HS-5 (cell line): Measurements from ENCODE around the gene PXT1.
"Not testable (repeated sequence)": the region's sequence is repeated elsewhere in the genome, so short reads cannot be mapped to it uniquely, and the experiment has no call there.

Source experiments
- DNase-seq: peaks from one replicate; pipeline ENCODE4 v3.0.0-alpha.2; 2012; ENCODE audit warnings: low read depth

The PXT1 gene, protein sequence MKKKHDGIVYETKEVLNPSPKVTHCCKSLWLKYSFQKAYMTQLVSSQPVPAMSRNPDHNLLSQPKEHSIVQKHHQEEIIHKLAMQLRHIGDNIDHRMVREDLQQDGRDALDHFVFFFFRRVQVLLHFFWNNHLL

DNA sequence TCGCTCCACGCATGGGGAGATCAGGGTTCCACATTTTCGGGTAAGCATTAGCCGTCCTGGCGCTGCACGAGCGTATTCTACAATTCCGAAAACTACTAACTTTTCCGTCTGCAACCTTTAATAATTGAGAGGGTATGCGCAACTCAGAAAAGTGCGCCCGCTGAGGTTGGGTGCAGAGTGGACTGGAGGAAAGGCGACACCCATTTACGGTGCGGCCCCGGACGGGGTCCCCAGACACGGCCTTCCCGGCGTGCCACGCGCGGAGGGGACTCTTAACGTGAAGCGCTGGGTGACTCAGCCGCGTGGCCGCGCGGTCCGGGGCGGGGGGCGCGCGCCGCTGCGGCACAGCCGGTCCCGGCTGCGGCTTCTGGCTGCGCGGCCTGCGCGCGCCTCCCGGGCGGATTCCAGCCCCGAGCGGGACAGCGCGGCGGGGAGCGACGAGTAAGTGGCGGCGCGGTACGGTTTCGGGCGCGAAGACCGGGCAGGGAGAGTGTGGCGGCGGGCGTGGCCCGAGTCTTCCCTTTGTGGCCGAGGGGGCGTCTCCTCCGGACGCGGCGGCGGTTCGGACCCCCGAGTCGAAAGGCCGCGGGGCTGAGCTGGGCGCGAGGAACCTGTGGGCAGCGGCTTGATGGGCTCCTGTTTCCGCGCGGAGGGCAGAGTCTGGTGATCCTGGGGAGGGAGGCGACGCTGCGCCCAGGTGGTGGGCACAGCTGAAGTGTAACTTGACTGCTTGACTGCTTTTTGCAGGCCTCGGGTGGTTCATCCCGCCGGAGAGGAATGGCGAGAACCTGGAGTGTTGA lies at the start of gene PXT1, which contains the start of gene KCTD20:
TSS of gene PXT1 (minus strand) at position 184 of the 800 bp plus-strand sequence. CDS start 16,772 bp downstream, outside the sequence.
TSS of gene KCTD20 (plus strand) at position 330 of the 800 bp plus-strand sequence. CDS start 27,098 bp downstream, outside the sequence.
- DNase-seq = peak; percentile 42

DNA sequence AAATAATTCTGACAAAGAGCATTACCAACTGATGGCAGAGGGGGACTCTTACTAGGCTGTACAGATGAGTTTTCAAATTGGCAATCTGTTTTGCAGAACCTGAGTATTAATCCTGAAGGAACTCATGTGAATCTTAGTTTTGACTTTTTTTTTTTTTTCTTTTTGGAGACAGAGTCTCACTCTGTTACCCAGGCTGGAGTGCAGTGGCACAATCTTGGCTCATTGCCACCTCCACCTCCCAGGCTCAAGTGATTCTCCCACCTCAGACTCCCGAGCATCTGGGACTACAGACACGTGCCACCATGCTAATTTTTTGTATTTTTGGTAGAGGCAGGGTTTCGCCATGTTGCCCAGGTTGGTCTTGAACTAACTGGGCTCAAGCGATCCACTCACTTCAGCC lies 49.4 kb upstream of the PXT1 start:
- no peak for DNase-seq

DNA sequence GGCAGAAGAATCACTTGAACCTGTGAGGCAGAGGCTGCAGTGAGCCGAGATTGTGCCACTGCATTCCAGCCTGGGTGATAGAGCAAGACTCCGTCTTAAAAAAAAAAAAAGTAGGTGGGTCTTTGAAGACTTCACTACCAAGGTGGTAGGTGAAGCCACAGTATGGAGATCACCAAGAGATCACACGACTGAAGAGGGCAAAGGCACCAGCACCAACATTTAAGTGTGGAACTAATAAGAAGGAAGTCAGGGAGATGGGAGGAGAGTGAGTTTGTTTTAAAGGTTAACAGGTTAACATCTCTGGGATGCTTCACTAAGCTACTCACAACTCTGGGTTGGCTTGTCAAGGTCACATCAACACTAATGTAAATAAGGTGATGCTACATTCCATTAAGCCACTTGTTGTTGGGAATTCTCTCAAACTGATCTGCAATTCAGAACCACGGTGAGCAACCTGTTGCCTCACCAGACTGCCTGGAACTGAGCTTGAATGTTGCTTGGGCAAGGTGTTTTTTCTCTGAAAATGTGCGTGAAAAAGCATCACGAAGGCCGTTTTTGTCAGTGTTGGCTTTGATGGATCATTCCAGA lies 48.8 kb upstream of the PXT1 start:
- no peak for DNase-seq

DNA sequence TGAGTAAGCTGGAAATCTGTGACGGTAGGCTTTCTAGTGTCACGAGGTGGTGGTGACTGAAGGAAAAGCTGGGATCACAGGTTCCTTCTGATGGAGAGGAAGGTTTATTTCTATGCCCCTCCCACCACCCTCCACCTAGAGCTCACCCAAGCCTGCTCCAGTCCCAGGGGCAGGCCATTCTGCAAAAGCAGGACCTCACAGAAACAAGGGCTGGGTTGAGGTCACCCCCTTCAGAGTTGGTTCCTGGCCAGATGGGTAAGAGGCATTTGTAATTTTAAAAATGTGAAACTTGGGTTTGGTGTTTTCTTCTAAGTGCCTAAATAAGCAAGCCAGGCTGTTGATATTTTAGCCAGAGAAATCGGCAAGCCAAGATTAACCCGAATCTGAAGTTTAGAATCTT lies 46.8 kb upstream of the PXT1 start:
- no peak for DNase-seq

DNA sequence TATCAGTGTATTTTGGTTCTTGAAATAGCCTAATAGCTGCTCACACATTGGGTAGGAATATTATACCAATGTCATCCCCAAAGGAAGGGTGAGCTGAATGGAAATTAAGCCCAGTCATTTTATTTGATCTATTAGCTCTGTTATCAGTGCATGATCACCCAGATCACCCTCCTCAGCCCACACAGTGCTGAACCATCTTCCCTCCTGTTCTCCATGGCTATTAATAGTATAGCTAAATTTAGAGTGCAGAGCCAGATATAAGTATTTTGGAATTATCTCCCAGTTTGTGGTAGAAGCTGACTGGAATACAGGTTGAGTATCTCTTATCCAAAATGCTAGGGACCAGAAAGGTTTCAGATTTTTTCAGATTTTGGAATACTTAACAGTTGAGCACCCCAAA lies 45.6 kb upstream of the PXT1 start:
- no peak for DNase-seq

DNA sequence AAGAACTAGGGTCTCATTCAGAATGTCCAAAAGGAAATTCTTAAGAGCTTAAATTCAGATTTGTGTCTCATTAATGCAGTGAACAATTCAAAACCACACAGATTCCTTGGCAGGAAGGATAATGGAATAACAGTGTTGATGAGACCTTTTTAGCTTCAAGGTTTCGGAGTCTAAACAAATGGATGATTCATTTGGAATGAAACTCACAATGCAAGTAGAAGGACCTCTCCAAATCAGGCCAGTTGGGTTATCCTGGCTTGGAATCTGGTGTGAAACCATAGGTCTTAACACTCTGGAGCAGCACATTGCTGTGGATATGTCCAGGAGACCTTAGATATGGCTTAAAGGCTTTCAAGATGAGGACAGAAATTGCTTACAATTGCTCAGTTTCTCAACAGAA lies 45.0 kb upstream of the PXT1 start:
- DNase-seq = no peak

DNA sequence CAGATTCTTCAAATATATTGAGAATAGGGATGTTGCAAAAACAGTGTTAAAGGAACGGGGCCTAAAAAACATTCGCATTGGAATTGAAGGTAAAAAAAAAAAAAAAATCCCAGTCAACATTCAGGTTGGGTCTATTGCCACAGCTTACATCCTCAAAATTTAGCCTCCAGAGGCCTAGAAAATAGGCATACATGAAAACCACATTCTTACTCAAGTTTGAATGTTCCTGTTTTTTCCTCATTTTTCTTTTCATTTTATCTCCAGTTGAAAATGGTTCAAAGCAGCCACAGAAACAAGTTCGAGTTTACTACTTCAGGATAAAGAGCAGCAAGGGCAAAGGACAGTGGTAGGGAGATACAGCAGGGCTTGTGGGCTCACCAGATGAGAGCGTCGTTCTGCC lies 42.1 kb upstream of the PXT1 start:
- no peak for DNase-seq

DNA sequence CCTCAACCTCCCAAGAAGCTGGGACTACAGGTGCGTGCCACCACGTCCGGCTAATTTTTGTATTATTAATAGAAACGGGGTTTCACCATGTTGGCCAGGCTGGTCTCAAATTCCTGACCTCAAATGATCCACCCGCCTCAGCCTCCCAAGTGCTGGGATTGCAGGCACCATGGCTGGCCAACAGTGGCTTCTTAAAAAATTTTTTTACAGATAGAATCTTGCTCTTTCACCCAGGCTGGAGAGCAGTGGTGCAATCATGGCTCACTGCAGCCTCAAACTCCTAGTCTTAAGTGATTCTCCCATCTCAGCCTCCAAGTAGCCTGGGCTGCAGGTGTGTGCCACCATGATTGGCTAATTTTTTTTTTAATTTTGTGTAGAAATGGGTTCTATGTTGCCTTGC lies 40.7 kb upstream of the PXT1 start:
- not testable (repeated sequence) for DNase-seq

DNA sequence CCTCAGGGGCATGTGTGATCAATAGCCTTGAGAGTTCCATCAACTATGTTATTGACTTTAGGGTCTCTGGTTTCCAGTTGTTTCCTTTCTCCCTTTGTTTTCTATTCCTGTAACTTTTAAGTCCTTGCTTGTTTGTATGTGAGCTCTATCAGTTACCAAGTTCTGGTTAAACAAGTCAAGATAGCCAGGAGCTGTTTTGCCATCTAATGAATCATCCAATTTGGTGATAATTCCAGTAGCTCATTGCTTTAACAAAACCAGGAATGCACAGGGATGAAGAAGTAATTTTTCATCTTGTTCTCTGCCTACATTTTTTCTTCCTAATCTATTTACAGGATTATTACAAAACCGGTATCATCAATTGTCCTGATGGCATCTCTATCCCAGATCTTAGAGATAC lies 36.6 kb upstream of the PXT1 start:
- DNase-seq = no peak

DNA sequence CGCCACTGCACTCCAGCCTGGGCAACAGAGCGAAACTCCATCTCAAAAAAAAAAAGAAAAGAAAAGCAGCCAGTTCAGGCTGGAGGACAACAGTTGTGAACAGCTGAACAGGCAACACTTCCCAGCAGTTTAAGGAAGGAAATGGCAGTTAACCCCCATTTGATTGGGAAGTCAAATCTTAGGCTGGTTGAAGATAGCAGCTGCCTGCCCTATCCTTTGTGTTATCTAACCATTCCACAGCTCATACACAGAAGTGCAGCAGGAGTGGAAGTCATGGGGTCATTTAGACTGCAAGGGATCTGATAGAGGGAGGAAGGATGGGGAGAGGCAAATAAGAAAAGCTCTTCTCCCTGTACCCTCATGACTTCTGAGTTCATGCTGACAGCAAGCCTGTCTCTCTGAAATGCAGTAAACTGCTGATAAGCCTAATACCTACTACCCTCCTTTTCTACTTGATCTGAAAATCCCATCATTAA lies 35.4 kb upstream of the PXT1 start:
- no peak for DNase-seq

DNA sequence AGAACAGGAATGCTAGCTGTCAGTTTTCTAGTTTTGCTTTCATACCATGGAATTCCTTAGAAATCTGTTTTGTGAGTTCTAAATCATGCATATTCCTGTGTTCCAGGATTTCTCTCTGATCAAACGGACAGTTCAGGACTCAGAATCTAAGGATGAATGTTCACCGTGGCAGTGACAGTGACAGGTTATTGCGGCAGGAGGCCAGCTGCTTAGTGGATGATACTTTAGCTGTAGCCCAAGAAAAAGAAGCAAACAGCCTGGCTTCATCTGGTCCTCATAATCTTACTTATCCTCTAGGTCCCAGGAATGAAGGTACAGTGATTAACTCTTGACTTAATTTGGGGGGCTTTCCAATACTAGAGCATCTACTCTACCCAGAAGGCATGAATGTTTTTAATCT lies 27.3 kb upstream of the PXT1 start:
- no peak for DNase-seq

DNA sequence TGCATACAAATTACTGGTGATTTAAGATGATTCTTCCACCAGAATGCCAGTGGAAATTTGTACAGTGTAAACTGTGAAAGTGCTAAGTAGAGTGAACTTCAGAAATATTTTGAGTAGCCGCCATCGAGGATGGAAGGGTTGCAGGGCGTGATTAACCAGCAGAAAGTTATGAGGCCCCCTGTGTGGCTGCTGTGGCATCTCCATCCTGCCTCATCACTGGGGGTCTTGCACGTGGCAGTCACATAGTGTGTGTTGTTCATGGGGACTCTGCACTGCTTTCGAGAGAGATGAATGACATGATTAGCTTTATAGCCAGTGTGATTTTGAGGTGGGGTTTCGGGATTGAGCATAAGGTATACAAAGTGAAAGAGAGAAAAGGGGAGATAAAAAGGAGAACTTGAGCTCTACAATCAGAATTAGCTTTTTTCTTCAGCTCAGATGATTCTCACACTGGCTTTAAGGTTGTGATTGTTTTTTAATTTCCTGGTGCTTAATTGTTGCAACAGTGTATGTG lies 26.6 kb upstream of the PXT1 start:
- no peak for DNase-seq

DNA sequence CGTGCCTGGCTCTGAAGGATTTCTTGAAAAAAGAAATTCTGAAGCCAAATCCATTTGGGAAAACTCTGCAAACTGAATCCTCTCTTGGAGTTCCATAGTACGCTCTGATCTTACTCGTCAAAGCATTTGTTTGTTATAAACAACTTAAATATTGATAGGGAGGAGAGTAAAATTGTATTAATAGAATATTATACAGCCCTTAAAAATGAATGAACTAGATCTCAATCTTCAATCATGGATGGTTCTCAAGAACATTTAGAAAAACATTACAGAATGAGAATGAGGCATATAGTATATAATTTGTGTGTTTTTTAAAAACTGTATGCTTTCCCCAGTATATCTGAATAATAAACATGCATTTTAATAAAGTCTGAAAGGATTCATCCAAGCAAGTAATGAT lies 25.0 kb upstream of the PXT1 start:
- DNase-seq = no peak

DNA sequence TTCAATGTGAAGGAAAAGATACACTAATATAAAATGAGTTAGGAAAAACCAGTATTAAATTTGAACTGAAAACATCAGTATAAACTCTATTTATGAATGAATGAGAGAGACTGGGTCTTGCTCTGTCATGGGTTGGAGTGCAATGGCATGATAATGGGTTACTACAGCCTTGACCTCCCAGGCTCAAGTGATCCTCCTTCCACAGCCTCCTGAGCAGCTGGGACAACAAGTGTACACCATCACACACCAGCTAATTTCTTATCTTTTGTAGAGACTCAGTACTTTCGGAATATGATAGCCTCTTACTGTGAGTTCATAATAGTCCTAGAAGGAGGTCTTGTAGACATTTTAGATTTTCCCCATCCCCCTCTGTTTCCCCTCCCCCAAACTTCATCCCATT lies 21.6 kb upstream of the PXT1 start:
- no peak for DNase-seq

DNA sequence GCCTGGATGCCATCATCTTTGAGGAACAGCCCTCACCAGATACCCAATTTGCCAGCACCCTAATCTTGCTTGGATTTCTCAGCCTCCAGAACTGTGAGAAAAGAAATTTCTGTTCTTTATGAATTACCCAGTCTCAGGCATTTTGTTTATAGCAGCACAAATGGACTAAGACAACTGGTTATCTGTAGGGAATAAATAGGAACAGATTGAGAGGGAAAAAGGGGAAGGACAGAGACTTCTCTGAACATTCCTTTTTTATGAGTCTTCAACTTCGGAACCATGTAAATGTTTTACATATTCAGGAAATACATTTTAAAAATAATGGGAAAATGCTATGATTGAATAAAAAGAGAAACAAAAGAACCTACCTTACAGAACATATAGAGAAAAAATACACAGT lies 21.0 kb upstream of the PXT1 start:
- DNase-seq = peak; percentile 15

DNA sequence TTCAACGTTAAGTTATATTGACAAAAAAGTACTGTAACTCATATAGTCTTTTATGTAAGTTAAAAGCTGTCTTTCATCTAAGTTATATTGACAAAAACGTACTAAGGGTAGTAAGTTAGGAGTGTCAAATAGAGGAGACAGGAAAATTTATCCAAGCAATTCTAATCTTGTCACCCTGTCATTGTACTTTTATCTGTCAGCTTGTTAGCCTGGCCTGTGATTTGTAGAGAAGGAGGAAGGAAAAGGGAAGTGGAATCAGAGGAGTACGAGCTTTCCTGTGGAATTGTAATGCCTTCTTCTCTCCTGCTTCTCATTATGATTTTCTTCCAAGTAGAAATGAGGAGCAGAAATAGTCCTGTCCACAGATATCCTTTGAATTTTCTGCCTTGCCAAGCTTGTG lies 19.0 kb upstream of the PXT1 start:
- no peak for DNase-seq

DNA sequence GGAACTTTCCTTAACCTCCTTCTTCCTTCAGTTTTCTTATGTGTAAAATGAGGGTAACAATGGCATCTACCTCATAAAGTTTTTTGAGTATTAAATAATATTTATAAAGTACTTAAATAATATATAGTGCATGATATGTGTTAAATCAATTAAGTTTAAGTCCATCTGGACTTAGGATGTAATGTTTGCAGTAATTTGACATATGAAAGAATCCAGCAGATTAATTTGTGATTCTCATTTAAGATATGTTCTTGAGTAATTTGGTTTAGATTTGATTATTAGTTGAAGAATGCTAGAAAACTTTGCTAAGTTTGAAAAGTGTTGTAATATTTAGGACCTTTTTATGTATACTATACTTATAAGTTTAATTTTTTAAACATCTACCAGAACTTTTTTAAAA lies 18.3 kb upstream of the PXT1 start:
- DNase-seq = no peak

DNA sequence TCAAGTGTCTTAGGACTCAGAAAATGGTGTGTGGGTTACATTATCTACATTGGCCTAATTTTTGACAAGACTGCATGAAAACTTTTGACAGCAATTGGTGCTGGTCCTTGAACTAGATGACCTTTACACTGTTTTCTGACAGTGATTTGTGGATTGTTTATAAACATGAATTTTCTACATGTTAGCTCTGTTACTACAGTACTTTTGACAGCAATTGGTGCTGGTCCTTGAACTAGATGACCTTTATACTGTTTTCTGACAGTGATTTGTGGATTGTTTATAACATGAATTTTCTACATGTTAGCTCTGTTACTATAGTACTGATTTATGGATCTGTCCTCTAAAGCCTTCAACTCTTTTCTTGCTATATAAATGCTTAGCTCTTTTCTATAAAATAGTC lies 16.8 kb upstream of the PXT1 start:
- no peak for DNase-seq

DNA sequence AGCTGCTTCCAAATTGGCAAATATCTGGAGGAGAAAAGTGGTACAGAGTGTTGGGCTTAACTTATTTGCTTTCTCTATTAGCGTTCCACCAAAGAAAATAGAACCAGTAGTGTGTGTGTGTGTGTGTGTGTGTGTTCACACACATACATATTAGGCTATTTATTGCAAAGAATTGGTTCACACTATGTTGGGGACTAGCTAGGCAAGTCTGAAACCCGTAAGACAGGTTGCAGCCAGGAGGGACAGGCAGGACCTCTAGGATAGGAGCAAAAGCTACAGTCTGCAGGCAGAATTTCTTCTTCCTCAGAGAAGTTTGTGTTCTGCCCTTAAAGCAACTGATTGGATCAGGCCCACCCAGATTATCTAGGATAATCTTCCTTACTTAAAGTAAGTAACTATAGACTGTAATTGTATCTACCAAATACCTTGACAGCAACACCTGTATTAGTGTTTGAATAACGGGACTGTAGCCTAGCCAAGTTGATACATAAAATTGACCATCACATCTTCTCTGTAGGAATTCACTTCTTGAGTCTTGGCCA lies 12.9 kb upstream of the PXT1 start:
- DNase-seq = no peak

DNA sequence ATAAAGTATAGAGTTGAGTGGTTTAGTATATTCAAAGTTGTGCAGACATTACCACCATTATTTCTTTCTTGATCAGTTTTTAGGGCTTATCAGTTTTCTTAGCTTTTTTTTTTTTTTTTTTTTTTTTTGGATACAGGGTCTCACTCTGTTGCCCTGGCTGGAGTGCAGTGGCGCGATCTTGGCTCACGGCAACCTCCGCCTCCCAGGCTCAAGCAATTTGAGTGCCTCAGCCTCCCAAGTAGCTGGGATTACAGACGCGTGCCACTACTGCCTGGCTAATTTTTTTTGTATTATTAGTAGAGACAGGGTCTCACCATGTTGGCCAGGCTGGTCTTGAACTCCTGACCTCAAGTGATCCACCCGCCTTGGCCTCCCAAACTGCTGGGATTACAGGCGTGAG lies 10.2 kb upstream of the PXT1 start:
- not testable (repeated sequence) for DNase-seq

DNA sequence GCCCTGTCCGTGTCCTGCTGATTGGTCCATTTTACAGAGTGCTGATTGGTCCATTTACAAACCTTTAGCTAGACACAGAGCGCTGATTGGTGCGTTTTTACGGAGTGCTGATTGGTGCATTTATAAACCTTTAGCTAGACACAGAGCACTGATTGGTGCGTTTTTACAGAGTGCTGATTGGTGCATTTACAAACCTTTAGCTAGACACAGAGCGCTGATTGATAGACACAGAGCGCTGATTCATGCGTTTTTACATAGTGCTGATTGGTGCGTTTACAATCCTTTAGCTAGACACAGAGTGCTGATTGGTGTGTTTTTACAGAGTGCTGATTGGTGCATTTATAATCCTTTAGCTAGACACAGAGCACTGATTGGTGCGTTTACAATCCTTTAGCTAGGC lies 6.5 kb upstream of the PXT1 start:
- DNase-seq = not testable (repeated sequence)

DNA sequence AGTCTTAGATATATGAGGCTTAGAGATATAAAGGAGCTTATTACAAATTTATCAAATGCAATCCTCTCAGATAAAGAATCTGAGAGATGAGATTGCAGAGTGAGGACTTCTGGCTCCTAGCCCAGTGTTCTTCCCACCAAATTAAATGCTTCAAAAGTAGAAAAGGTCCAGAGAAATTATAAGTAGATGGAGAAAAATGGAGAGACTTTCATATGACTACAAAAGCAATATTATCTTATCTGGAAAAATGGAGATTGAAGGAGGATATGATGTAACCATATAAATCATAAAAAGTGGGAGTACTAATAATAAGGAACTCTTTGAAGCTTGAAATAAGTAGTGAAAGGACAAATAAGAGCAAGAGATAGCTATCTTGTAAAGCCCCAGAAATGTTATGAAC lies 3.0 kb upstream of the PXT1 start:
- DNase-seq = no peak

DNA sequence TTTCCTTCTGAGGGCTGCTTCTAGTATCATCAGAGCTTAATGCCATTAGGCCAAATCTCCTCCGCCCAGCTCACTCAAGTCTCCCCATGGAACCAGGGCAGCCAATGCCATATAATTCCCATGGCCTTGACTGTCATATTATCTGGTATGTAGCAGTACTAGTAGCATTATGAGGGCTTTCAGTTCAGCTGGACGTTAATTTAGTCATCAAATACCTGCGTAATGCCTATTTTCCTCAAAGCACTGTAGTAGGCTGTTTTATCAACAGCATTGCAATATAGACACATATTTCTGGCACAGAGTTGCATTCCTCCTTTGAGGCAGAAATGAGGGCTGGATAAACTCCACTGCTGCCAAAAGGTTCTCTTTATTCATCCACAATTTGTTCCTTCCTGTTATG lies 1.8 kb upstream of the PXT1 start:
- peak; percentile 71 for DNase-seq
